Inflammatory macrophage treated with lipopolysaccharide for 4 hours (primary cell): Measurements from ENCODE around the gene SUFU.
A peak's percentile ranks its signal among the peaks of the same experiment; 100 is the strongest.
"Not testable (repeated sequence)": the region's sequence is repeated elsewhere in the genome, so short reads cannot be mapped to it uniquely, and the experiment has no call there.

Experiments
- DNase-seq: peaks from one replicate; pipeline ENCODE4 v3.0.0-alpha.2; 2020

The SUFU gene

DNA sequence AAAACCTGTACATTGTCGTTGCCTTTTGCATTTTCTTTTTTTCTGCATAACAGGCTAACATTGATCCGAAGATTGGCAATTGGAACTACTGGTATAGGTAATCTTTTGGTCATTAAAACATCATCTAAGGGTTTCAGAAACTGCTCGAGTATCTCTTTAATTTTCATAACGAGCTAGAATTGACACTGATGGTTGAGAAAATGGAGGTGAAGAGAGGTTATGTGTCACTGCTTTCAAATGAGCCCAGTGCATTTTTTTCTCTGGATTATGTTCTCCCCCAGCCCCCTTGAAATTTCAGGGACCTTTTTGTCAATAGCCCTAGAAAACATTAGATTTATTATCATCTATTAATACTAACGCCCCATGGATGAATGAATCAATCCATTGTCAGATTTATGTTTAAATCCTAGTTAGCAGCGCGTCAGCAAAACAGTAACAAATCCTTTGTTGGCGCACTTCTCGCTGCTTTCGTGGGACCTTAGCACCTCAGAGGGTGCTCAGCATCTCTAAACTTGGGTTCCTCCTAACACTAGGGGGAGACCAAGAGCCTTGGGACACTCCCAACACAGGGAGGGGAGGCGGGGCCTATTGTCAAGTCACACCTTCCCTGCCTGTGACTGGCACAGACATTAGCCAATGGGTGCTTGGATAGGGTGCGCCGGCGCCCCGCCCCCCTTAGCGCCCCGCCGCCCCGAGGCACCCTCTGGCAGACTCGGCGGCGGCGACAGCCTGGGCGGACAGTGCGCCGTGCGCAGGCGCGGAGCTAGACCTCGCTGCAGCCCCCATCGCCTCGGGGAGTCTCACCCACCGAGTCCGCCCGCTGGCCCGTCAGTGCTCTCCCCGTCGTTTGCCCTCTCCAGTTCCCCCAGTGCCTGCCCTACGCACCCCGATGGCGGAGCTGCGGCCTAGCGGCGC is at the start of gene SUFU:
SUFU (plus strand) TSS at position 709 of the 915 bp plus-strand sequence; CDS start at position 890, 181 bp downstream.
- peak; percentile 99 for DNase-seq

GRCh38 chr10:102454662-102455487 is 48.9 kb upstream of the SUFU start:
- not testable (repeated sequence) for DNase-seq

DNA sequence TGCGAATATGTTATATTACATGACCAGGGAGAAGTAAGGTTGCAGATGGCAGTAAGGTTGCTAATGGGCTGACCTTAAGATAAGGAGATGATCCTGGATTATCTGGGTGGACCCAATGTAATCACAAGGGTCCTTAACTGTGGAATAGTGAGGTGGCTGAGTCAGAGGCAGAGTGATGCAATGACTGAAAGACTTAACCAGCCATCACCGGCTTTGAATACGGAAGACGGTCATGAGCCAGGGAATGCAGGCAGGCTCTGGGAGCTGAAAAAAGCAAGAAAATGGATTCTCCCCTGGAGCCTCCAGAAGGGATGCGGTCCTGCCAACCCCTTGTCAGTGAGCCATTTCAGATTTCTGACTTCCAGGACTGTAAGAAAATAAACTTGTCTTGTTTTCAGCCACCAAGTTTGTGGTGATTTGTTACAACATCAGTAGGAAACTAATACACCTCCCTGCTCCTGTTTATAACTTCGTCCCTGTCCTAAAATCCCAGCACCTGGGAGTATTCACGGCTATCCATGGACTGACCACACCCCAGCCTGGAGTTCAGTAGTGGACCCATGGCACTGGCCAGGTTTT is 47.8 kb upstream of the SUFU start:
- peak; percentile 87 for DNase-seq

DNA sequence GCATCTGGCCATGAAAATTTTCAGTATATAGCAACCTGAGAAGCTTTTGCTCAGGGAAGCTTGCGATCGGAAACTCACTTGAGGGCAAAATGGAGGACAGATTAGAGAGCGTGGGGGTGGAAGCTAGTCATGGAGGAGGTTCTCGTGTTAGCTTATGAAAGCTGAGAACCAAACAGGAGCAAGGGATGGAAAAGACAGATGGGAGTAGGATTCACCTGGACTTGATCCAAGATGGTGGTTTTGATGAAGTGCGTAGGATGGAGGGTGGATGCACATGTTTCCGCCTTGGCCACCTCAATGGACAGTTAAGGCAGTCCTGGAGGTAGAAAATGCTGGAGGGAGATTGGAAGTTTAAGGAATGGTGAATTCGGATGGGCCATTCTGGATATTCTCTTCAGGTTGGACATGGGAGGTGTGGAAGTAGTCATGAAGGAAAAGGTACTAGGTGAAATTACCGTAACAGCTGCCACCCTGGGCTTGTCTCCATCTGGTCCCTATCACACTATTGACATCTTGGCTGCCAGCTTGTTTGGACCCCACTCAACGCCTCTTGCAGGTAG is 46.1 kb upstream of the SUFU start:
- DNase-seq, result no peak

GRCh38 chr10:102458656-102459055 is 45.1 kb upstream of the SUFU start:
- no peak for DNase-seq

- no peak for DNase-seq
These were observed 43.0 kb upstream of the SUFU start for GRCh38 chr10:102460836-102461186.

GRCh38 chr10:102461187-102462054 is 42.4 kb upstream of the SUFU start:
- peak; percentile 88 for DNase-seq

DNA sequence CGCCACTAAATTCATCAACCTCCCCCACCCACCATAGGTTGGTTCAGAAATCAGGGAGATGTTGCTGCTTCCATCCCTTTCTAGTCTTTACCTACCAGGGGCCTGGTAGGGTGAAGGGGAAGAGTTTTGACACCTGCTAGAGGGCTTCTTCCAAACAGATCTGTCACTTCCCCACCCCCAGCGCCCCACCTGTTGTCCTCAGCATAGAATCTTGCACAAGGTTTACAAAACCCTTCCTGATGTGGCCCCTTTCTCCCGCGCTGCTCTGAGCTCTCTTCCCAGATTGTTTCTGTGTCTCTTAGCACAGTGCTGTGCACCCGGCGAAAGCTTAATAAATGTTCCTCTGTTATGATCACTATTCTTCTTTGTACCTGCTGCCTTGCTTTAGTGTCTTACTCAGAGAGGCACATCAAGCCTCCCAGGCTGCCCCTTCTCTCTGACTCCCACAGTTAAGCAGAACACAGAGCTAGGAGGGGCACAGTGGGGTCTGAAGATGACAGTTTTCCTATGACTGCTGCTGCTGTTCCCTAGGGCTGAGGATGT is 41.2 kb upstream of the SUFU start:
- DNase-seq, result no peak

GRCh38 chr10:102463983-102464382 is 39.8 kb upstream of the SUFU start:
- no peak for DNase-seq

DNA sequence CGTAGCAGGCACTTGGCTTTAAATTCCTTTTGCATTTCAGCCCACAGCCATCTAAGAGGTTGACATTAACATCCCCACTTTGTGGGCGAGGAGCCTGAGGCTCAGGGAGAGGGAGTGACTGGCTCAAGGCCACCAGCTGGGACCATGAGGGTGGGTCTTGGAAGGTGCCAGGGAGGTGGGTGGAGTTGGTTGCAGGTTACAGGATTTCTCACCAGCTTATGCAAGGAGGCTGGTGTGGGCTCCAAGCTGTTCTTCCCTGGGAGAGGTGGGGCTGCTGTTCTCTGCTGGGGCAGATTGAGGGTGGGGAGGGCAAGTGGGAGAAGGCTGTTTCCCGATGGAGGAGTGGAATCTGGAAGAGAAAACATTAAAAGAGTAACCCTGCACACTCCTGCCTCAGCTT is 38.3 kb upstream of the SUFU start:
- DNase-seq, result no peak

DNA sequence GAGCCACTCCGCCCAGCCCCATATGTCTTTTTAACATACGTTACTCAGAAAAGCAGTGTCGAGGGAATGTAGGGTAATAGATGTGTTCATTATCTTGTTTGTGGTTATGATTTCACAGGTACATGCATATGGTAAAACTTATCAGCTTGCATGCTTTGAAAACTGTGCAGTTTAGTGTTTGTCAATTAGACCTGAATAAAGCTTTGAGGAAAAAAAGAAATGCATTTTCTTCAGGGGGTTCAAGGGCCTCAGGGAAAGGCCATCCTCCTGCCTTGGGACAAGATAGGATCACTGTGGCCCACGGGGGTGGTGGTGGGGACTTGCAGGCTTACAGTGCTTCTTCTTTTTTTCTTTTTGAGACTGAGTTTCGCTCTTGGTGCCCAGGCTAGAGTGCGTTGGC is 36.5 kb upstream of the SUFU start:
- DNase-seq, result no peak

DNA sequence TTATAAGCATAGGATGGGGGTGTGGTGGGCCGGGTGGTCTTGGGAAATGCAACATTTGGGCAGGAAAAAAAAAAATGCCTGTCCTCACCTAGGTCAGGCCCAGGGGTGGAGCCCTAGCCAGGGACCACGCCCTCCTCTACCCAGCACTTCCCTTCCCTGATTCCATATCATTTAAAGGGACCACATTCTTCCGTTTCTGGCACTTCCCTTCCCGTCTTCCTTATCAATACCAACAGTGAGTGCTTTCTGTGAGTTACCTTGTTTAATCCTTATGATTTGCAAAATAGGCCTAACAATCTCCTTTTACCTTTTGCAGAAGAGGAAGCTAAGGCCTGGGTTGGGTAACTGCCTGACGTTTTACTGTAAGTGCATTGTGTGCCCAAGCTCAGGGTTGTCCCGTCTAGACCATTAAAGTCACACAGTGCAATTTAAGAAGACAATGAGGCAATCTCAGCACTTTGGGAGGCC is 35.8 kb upstream of the SUFU start:
- peak; percentile 91 for DNase-seq

DNA sequence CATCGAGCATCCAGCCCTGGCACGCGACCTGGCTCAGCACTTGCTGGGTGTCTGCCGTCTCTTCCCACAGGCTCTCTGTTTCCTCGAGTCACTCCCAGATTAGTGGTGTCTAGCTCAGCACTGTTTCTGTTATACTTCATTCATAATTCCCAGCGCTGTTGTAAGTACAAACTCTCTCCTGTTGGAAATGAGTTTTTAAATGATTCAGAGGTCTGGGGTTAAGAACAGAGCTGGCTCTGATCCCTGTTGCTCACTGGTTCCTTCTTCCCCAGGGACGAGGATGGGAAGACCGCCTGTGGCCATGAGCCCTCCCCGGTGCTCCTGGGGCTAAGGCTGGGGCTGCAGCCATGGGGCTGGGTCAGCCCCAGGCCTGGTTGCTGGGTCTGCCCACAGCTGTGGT is 35.1 kb upstream of the SUFU start:
- DNase-seq, result no peak

GRCh38 chr10:102470579-102471546 is 32.9 kb upstream of the SUFU start:
- DNase-seq, result no peak

DNA sequence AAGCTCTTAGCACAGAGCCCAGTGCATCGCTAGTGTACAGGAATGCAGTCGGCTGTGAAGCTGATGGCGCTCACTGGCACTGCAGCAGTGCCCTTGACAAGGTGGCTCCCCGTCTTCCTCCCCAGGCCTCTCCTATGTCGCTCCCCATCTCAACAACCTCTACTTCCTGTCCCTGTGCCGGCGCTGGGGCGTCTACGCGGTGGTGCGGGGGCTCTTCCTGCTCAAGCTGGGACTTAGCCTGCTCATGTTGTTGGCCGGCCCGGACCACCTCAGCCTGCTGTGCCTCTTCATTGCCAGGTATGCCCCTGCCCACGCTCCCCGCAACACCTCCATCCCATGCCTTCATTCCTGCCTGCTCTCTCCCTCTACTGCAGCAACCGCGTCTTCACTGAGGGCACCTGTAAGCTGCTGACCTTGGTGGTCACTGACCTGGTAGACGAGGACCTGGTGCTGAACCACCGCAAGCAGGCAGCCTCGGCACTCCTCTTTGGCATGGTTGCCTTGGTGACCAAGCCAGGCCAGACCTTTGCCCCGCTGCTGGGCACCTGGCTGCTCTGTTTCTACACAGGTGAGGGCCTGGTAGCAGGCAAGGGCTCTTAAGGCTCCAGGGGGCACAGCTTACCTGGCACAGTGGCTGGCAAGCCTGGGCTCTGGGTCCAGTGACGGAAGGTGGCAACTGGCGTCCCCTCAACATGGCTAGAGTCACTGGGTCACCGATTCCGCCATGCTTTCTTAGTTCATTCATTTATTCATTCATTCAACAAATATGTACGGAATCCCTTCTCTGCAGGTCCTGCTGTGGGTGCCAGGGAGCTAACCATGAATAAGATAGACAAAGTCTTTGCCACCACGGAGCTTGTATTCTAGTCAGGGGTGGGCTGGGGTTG is 30.1 kb upstream of the SUFU start:
- no peak for DNase-seq

DNA sequence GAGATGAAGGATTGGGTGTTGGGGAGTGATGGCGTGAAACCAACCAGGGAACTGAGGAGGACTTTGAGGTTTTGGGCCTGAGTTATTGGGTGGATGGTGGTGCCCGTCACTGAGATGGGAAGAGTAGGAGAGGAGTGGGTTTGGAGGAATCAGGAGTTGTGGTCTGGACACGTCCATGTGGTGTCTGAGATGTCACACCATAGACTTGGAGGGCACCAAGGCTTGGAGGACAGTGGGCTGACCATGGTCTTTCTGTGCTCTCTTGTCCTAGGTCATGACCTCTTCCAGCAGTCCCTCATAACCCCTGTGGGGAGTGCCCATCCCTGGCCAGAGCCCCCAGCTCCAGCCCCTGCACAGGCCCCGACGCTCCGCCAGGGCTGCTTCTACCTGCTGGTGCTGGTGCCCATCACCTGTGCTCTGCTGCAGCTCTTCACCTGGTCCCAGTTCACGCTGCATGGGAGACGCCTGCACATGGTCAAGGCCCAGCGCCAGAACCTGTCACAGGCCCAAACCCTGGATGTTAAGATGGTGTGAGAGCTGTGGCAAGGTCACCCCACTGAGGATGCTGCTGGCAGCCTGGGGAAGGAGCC is 28.2 kb upstream of the SUFU start:
- no peak for DNase-seq

DNA sequence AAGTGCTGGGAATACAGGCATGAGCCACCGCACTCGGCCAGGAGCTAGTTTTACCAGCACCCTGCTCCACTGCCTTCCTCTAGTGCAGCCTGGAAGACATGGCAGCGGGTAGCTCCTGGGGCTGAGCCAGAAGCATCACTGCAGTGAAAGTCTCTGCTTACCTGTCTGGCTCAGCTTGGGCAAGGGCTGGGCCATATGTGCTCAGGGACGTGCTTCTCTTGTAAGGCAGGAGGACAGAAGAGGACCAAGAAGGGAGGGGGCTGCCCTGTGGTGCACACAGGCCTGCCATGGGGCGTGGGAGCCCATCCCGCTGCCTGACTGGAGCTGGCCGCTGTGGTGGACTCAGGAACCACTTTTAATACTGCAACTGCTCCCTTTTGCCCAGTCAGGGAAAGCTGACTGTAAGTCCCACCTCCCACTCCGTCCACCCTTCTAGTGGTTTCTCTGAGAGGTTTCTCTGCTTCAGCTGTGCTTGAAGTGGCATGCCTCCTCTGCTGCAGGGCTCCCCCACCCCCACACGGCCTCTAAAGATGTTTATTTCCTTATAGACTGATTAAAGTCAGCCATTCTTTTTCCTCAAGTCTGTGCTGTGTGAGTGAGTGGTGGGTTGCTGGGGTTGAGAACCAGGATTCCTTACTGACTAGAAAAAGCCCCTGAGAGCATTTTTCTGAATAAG is 27.2 kb upstream of the SUFU start:
- DNase-seq, result no peak

DNA sequence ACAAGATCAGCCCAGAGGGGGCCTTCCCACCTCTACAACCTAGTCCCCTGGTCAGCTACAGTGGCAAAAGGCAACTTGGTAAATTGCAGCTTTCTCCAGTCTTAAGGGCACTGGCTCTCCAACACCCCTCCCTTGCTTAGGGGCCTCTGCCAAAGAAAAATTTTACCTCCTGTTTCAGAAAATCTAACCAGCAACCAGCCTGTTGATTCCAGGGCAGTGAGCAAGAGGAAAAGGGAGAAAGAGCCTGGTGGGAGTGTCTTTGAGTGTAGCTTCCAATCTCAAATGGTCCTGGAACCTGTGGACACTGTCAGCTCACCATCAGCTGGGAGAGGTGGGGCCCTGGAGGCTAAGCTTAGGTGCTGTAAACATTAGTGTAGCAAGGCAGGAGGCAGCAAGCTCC is 24.1 kb upstream of the SUFU start:
- DNase-seq, result no peak

DNA sequence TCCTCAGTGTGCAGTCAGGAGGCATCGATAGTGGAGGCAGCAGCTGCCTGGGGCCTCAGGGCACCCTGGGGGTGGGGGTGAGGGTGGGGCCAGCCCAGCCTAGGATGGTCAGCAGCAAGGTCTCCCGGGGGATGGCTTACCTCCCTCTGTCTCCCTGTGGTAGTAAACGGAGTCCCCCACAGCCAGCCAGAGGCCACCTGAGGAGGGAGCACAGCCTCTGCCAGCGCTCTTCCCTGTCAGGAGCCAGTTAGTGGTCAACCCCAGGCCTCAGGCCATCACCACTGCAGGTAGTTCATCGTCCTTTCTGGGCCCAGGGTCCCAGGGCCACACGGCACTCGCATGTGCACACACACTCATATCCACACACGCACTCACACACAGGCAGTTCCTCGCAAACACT is 23.4 kb upstream of the SUFU start:
- DNase-seq, result no peak
